Activated CD4-positive, CD25-positive, alpha-beta regulatory T cell (primary cell): Measurements from ENCODE around the gene FAM83F.
"Not testable (repeated sequence)": the region's sequence is repeated elsewhere in the genome, so short reads cannot be mapped to it uniquely, and the experiment has no call there.

Experiments
- DNase-seq, 4 experiments: peaks; one replicate each; lab custom pipeline; 2025; lab: John Stamatoyannopoulos, UW

Gene FAM83F

GRCh38 chr22:39966470-39966869, 28.3 kb upstream of the FAM83F start:
- DNase-seq = no peak

GRCh38 chr22:39967103-39967829, 27.5 kb upstream of the FAM83F start:
- no peak for DNase-seq

- DNase-seq = no peak
Observed at GRCh38 chr22:39967996-39968972, 26.5 kb upstream of the FAM83F start.

DNA sequence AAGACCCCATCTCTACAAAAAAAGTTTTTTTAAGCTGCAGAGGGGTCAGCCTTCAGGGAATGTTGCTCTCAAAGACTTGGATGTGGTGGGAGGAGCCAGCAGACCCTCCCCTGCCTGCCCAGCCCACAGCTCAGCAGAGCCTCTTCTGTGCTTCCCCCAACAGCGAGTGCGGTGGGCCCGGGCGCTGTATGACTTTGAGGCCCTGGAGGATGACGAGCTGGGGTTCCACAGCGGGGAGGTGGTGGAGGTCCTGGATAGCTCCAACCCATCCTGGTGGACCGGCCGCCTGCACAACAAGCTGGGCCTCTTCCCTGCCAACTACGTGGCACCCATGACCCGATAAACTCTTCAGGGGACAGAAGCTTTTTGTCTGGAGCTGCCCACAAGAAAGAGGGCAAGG, 24.0 kb upstream of the FAM83F start:
- no peak for DNase-seq

- DNase-seq = no peak
Observed at GRCh38 chr22:39972641-39973040, 22.1 kb upstream of the FAM83F start.

DNA sequence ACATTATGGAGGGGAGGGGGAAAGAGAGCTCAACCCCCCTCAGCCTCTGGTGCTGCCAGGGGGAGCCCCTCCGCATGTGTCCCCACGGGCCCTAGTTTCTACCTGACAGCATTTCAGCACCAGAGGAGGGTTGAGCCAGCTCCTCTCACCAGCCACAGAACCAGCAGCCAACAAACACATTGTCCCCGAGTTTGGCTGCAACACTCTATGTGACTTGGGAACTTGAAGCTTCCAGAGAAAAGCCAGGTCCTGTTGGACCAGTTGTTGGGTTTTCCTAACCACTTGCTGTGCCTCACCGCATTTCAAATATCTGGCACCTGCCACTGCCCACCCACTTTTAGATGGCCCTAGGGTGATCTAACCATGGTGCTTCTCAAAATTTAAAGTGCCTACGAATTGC, 21.1 kb upstream of the FAM83F start:
- no peak for DNase-seq

GRCh38 chr22:39974065-39974464, 20.7 kb upstream of the FAM83F start:
- DNase-seq = no peak

DNA sequence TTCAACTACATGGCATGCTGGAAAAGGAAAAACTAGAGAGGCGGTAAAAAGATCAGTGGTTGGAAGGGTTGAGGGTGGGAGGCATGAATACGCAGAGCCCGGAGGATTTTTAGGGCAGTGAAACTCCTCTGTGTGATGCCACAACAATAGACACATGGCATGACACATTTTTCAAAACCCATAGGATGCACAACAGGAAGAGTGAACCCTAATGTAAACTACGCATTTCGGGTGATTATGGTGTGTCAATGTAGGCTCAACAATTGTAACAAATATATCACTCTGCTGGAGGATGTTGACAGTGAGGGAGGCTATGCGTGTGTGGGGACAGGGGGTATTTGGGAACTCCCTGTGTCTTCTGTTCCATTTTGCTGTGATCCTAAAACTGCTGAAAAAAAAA, 15.7 kb upstream of the FAM83F start:
- DNase-seq = no peak

- DNase-seq = no peak
Observed at GRCh38 chr22:39979458-39979857, 15.3 kb upstream of the FAM83F start.

GRCh38 chr22:39980596-39980995, 14.2 kb upstream of the FAM83F start:
- no peak for DNase-seq

DNA sequence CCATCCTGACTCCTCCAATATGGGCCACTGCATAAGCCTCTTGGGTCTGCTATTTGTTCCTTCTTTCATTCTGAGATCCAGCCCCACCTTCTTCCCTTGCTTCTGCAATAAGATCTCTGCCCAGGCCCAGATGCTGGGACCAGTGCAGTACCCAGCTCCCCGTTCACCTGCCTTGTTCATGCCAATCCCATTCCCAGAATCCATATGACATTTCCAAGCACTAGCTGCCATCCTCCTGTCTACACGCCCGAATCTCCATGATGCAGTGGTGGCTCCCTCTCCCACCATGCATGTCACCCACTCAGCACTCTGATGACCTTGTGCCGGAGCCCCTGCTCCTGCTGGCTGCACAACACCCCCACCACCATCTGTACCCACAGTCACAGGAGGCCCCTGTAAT, 11.4 kb upstream of the FAM83F start:
- DNase-seq = no peak

DNA sequence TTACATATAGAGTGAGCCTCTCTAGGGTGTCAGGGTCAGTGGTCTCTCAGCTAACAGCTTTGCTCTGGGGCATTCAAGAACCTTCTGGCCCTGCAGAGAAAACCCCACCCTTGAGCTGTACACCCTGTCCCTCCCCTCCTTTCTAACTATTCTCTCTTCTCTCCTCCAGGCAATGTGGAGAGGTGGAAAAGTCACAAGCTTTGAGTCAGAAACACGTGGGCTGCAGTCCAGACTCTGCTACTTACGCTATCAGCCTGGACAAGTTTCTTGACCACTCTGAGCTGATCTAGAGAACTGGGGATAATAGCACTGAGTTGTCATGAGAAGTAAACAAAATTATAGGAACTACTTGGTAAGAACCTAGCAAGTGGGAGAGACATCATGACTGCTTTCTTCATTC, 10.7 kb upstream of the FAM83F start:
- DNase-seq = no peak

DNA sequence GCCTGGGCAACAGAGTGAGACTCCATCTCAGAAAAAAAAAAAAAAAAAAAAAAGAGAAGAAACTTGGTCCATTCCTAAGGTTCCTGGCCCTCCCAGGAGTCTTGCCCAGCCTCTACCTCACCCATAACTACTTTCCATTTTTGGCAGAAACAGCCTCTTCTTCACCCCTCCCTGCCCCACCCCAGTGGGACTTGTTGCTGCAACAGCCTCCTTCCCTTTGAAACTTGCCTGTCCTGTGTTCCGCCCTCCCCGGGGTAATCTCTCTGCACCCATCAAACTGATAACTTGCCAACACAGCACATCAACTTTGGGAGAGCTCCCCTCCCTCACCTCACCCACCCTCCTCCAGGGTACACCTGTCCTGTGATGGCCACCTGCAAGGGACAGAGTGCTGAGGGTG, 10.0 kb upstream of the FAM83F start:
- DNase-seq = no peak

DNA sequence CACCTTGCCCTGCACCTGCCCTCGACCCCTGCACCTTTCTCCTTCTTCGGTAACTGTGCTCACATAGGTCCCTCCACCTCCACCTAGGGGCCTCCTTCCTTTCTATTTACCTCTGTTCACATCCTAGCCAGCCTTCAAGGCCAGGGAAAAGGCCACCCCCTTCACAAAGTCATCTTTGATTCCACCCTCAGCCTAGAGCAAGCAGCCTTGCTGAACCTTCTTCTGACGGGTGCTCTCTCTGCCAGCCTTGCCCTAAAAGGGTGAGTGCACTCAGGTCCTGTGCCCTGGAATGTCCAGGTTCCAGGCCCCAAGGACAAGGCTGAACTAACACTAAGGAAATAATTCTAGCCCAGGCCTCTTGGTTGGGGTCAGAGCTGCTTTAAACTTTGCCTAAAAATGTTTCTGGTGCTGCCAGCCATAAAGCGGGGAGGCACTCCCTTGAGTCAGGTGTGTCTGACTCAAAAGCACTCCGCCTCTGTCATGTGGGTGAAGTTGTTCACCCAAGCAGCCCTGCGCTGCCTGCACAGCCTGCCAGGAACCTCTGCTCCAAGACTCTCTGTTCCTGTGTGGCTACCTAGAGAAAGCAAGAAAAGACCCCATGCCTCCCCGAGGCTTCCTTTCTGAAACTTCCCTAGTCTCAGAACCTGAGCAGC, 9.2 kb upstream of the FAM83F start:
- no peak for DNase-seq

- no peak for DNase-seq
Observed at GRCh38 chr22:39988386-39989114, 6.2 kb upstream of the FAM83F start.

DNA sequence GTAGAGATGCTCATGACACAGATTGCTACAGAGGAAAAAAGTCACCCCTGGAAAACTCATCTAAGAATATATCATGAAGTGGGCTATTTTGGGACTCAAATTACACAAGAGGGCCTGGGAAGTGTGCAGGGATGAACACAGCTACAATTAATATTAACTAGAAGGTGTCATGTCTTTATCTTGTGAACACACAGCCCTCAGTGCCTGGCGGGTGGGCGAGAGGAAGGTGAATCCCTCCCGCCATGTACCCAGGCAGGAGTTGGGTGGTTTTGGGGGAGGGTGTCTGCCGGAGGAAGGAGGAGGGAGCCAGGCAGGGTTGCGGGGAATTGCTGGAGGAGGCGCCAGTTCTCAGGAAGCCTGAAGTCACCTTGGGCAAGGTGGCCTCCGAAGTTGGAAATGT, 5.1 kb upstream of the FAM83F start:
- DNase-seq = no peak

DNA sequence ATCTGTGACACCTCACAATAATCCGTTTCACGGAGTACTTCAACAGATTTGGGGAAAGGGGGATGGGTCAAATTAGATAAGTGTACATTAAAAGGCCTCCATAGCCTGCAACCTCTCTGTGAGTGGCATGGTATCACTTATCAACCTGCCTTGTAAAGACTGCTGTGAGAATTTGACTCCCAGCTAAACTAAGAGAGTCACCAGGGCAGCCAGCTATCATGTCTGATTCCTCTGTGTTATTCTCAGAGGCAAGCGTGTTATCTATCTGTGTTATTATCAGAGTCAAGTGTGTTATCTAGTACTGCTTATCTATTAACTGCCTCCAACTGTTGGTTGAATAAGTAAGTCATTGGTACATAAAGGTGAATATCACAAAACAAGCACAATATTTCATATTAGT, 4.1 kb upstream of the FAM83F start:
- no peak for DNase-seq

- DNase-seq = no peak
Observed at GRCh38 chr22:39991159-39991860, 3.4 kb upstream of the FAM83F start.

- DNase-seq = no peak
Observed at GRCh38 chr22:39992088-39992826, 2.5 kb upstream of the FAM83F start.

DNA sequence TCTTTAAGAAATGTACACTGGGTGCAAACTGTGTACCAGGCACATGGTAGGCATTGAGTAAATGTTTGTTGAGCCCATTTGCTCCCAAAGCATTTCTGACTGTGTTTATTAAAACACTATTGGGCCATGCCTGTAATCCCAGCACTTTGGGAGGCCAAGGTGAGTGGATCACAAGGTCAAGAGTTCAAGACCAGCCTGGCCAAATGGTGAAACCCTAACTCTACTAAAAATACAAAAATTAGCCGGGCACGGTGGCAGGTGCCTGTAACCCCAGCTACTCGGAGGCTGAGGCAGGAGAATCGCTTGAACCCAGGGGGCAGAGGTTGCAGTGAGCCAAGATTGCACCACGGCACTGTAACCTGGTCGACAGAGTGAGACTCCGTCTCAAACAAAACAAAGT, 1.9 kb upstream of the FAM83F start:
- DNase-seq = not testable (repeated sequence)
